Thyroid gland (tissue), 4 donors: ENCODE data around the gene TMEM219. TPM values are rescaled to one million over a fixed set of nuclear protein-coding genes. Genes with fewer than 3 reads are reported as not detected.

Experiments
- DNase-seq, 2 donors: peaks; one replicate each; pipeline ENCODE4 v3.0.0-alpha.2; 2019
- H3K27ac ChIP-seq, 3 donors: fragments of 200-600 bp; sonication (generic); 1 replicate in 2 of 3; 2 replicates in 1 of 3; pipeline ENCODE4 v1.5.1; 2016 to 2019; ENCODE audit warnings: mild to moderate bottlenecking in 1 of 3, moderate library complexity in 1 of 3
- H3K27me3 ChIP-seq: fragments of 200-600 bp; sonication (generic); one replicate; pipeline ENCODE4 v1.5.1; 2019
- H3K36me3 ChIP-seq, 2 donors: fragments of 200-600 bp; sonication (generic); one replicate each; pipeline ENCODE4 v1.5.1; 2016 to 2019
- H3K4me1 ChIP-seq, 2 donors: fragments of 200-600 bp; sonication (generic); one replicate each; pipeline ENCODE4 v1.5.1; 2017 to 2019
- H3K4me3 ChIP-seq, 3 donors: fragments of 200-600 bp; sonication (generic); replicated peaks in 1 of 3; 1 replicate in 2 of 3; 2 replicates in 1 of 3; pipeline ENCODE4 v1.5.1; 2016; ENCODE audit warnings: mild to moderate bottlenecking in 1 of 3
- H3K9me3 ChIP-seq: fragments of 200-600 bp; sonication (generic); one replicate; pipeline ENCODE4 v1.5.1; 2017
- CTCF ChIP-seq, 6 experiments: fragments of 200-600 bp in 3 of 6; fragments of 450-650 bp in 3 of 6; sonication (generic) in 3 of 6; IDR thresholded peaks; one replicate each; pipeline ENCODE4 v1.5.1; 2016 to 2019; ENCODE audit warnings: antibody characterized with exemption in 6 of 6, mild to moderate bottlenecking in 2 of 6, inconsistent platforms in 1 of 6, moderate library complexity in 1 of 6
- POLR2A ChIP-seq, 2 donors: fragments of 450-650 bp; IDR thresholded peaks; one replicate each; pipeline ENCODE4 v1.6.1; 2017; ENCODE audit warnings: antibody characterized with exemption in 2 of 2, mild to moderate bottlenecking in 2 of 2, moderate library complexity in 1 of 2
- WGBS, 2 donors: methylation state at CpG; one replicate each; pipeline ENCODE4 v1.1.5; 2017; 5-methylcytosine and 5-hydroxymethylcytosine counted together
- intact Hi-C: fragments of 100-400 bp; cut with DNase I; formaldehyde crosslinking; loops from one replicate; pipeline ENCODE4 v1.15.1; 2023
- total RNA-seq, 4 donors: library from RNA; depleted of rRNA; stranded (reverse); fragments of >200 nt; gene quantifications; one replicate each; pipeline ENCODE4 v1.2.3, GENCODE V29; 2016

The TMEM219 gene
- total RNA-seq, 4 donors from 2014 or later = 93.2 to 140 (median 135) TPM

GRCh38 chr16:29995911-29996765 lies 34.3 kb downstream of the TMEM219 start, which contains the start of gene INO80E:
Gene INO80E (plus strand): TSS chr16:29996241. CDS start chr16:29996311, 70 bp downstream.
- Histone ChIP-seq H3K4me3 (peak within 1 kb of the TSS; percentile 24 to 81 (median 66)), H3K27ac (peak within 1 kb of the TSS; percentile 85 to 96 (median 89)), H3K9me3 (no peaks in the 10 kb centered on the region), H3K36me3 (peaks cover under 1 to 6% of the 10 kb centered on the region in 2 donors), H3K4me1 (peaks cover 13 to 15% of the 10 kb centered on the region in 2 donors), H3K27me3 (no peaks in the 10 kb centered on the region)
- TF ChIP-seq CTCF (IDR thresholded peaks at IDR 0.05) (peak in 1 of 6 experiments; percentile 15), POLR2A (IDR thresholded peaks at IDR 0.05) (peak in 1 of 2 donors; percentile 61)
- intact Hi-C loops = loop anchor here (2.0 kb wide), 1 partner anchor 19 kb away; no protein-coding TSS in a partner anchor
- DNase-seq = peak; percentile 98 to 99
- 1% methylated on average over 27 to 36 of the region's 65 CpGs for WGBS, 2 donors

- TF ChIP-seq POLR2A (IDR thresholded peaks at IDR 0.05) (no peak), CTCF (IDR thresholded peaks at IDR 0.05) (no peak)
- Histone ChIP-seq H3K27ac (no peak overlapping the region), H3K27me3 (no peaks in the 10 kb centered on the region), H3K4me3 (peak overlapping the region; percentile 24 to 66 (median 58)), H3K9me3 (no peaks in the 10 kb centered on the region), H3K36me3 (no peaks in the 10 kb centered on the region), H3K4me1 (peaks cover 13 to 15% of the 10 kb centered on the region in 2 donors)
- DNase-seq = no peak
- intact Hi-C loops = no loop called here
- 24 to 25% methylated on average over 9 of the region's 9 CpGs for WGBS, 2 donors
Observed at GRCh38 chr16:29996766-29997250, 34.9 kb downstream of the TMEM219 start.

GRCh38 chr16:29999605-30000004 lies 37.7 kb downstream of the TMEM219 start:
- Histone ChIP-seq H3K4me1 (peaks cover 10 to 12% of the 10 kb centered on the region in 2 donors), H3K27ac (no peak overlapping the region), H3K4me3 (no peak overlapping the region), H3K36me3 (peaks cover 0 to 2% of the 10 kb centered on the region in 2 donors), H3K9me3 (no peaks in the 10 kb centered on the region), H3K27me3 (no peaks in the 10 kb centered on the region)
- 93% methylated on average over 6 of the region's 6 CpGs for WGBS, 2 donors
- intact Hi-C loops = loop anchor here (5.0 kb wide), 1 partner anchor 302 kb away; no protein-coding TSS in a partner anchor
- DNase-seq = no peak
- no peak for TF ChIP-seq POLR2A (IDR thresholded peaks at IDR 0.05)
- no peak for TF ChIP-seq CTCF (IDR thresholded peaks at IDR 0.05)

- Histone ChIP-seq H3K27ac (no peak overlapping the region), H3K36me3 (peaks cover 0 to 2% of the 10 kb centered on the region in 2 donors), H3K9me3 (no peaks in the 10 kb centered on the region), H3K4me1 (peaks cover 4 to 6% of the 10 kb centered on the region in 2 donors), H3K27me3 (no peaks in the 10 kb centered on the region), H3K4me3 (no peak overlapping the region)
- intact Hi-C loops = loop anchor here (5.0 kb wide), 1 partner anchor 304 kb away; no protein-coding TSS in a partner anchor
- no peak for TF ChIP-seq POLR2A (IDR thresholded peaks at IDR 0.05)
- 86 to 87% methylated on average over 33 of the region's 33 CpGs for WGBS, 2 donors
- DNase-seq = no peak
Observed at GRCh38 chr16:30000735-30001631, 39.1 kb downstream of the TMEM219 start.
